ENCODE data around the gene ARHGAP12.

Gene ARHGAP12

DNA sequence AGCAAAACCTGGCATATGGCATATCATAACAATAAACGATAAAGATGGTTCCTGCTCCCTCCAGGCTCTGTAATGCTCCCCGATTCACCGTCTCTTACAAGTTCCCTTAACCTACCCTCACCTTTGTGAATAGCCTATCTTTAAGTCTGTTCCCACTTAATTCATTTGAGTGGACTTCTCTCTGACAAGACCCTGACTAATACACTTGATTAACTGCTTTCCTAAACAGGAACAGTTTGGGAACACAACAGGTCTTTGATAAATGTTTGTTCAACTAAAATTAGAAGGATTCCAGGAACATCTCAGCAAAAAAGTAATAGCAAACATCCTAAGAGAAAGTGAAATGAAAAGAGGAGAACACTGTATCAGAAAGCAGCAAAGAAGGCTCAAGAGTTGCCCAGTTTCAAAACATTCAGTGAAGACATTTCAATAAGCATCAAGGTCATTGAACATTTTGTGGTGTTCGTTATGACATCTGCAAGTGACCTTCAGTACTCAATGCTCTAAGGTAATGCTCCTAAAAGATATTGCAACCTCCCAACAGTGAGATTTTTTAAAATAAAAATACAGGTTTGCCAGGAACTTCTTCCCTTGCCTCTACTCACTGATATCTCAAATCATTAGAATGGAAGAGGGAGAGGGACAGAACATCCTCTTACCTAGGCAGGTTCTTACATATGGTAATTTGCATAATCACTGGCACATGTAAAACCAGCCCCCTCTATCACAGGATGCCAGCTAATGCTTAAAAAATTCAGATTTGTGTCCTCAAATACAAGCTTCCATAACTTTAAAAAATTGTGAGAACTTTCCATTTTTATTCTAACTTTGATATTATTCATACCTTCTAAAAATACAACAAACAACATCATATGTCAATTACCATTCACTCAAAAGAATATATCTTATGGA is 11.4 kb upstream of the ARHGAP12 start:
- DNase-seq (ENCODE audit: low spot score), result no peak
- Mint-ChIP-seq H3K9me3 (no peaks in the 10 kb centered on the region), H3K27me3 (ENCODE audit: low read depth) (peaks cover 19% of the 10 kb centered on the region), H3K4me1 (ENCODE audit: low read depth) (no peaks in the 10 kb centered on the region), H3K36me3 (ENCODE audit: low read depth) (no peaks in the 10 kb centered on the region), H3K4me3 (no peak overlapping the region), H3K27ac (no peak overlapping the region)

DNA sequence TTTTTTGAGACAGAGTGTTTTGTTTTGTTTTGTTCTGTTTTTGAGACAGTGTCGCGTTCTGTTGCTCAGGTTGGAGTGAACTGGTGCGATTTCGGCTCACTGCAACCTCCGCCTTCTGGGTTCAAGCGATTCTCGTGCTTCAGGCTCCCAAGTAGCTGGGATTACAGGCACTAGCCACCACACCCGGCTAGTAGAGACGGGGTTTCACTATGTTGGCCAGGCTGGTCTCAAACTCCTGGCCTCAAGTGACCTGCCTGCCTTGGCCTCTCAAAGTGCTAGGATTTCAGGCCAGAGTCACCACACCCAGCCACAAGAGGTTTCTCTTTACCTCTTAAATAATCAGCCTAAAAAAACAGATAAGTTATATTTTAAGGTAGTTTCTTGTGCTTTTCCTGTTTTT is 8.7 kb upstream of the ARHGAP12 start:
- H3K4me1 Mint-ChIP-seq (ENCODE audit: low read depth), result no peaks in the 10 kb centered on the region
- no peak for DNase-seq (ENCODE audit: low spot score)
- peaks cover 31% of the 10 kb centered on the region for H3K27me3 Mint-ChIP-seq (ENCODE audit: low read depth)
- H3K36me3 Mint-ChIP-seq (ENCODE audit: low read depth), result no peaks in the 10 kb centered on the region
- no peaks in the 10 kb centered on the region for H3K9me3 Mint-ChIP-seq
- H3K4me3 Mint-ChIP-seq, result no peak overlapping the region
- no peak overlapping the region for H3K27ac Mint-ChIP-seq

DNA sequence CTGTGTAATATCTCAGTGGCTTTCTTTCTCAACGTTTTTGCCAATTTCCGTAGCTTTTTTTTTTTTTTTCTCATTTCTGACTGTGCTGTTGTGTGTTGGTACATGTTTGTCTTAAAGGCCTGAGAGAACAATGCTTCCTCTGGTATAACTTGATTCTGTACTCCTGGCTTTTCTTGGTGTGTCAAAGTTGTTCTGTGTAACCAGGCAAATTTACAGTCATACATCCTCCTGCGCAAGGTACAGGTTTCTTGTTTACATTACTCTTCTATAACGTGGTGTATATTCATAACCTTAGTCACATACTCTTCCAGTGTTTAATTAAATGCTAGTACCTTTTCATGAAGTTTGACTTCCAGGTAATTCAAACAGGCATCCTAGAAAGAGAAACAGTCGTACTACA is 8.3 kb upstream of the ARHGAP12 start:
- Mint-ChIP-seq H3K36me3 (ENCODE audit: low read depth) (no peaks in the 10 kb centered on the region), H3K4me3 (no peak overlapping the region), H3K27ac (no peak overlapping the region), H3K9me3 (no peaks in the 10 kb centered on the region), H3K27me3 (ENCODE audit: low read depth) (peaks cover 31% of the 10 kb centered on the region), H3K4me1 (ENCODE audit: low read depth) (no peaks in the 10 kb centered on the region)
- no peak for DNase-seq (ENCODE audit: low spot score)

DNA sequence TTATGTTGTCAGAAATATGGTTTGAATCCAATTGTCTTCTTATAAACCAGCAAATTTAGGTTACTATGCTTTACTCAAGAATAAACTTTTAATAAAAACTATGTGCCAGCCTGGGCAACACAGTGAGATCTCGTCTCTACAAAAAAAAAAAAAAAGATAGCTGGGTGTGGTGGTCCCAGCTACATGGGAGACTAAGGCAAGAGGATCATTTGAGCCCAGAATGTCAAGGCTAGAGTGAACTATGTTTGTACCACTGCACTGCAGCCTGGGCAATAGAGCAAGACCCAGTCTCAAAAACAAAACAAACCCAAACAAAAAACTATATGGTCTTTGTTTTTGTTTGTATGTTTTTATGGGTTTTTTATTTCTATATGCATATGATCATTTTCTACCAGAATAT is 7.5 kb upstream of the ARHGAP12 start:
- Mint-ChIP-seq H3K4me1 (ENCODE audit: low read depth) (no peaks in the 10 kb centered on the region), H3K27me3 (ENCODE audit: low read depth) (peaks cover 27% of the 10 kb centered on the region), H3K36me3 (ENCODE audit: low read depth) (no peaks in the 10 kb centered on the region), H3K9me3 (no peaks in the 10 kb centered on the region), H3K27ac (no peak overlapping the region), H3K4me3 (no peak overlapping the region)
- DNase-seq (ENCODE audit: low spot score), result no peak

DNA sequence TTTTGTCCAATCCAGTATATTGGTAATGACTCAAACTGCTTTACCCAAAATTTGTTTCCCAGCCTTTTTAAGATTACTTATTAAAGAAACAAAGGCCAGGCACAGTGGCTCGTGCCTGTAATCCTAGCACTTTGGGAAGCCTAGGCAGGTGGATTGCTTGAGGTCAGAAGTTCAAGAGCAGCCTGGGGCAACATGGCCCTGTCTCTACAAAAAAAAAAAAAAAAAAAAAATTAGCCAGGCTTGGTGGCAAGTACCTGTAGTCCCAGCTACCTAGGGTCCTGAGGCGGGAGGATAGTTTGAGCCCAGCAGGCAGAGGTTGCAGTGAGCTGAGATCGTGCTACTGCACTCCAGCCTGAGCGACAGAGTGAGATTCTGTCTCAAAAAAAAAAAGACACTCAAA is 7.0 kb upstream of the ARHGAP12 start:
- peaks cover 29% of the 10 kb centered on the region for H3K27me3 Mint-ChIP-seq (ENCODE audit: low read depth)
- DNase-seq (ENCODE audit: low spot score), result no peak
- H3K36me3 Mint-ChIP-seq (ENCODE audit: low read depth), result no peaks in the 10 kb centered on the region
- no peaks in the 10 kb centered on the region for H3K9me3 Mint-ChIP-seq
- no peak overlapping the region for H3K27ac Mint-ChIP-seq
- no peaks in the 10 kb centered on the region for H3K4me1 Mint-ChIP-seq (ENCODE audit: low read depth)
- no peak overlapping the region for H3K4me3 Mint-ChIP-seq

DNA sequence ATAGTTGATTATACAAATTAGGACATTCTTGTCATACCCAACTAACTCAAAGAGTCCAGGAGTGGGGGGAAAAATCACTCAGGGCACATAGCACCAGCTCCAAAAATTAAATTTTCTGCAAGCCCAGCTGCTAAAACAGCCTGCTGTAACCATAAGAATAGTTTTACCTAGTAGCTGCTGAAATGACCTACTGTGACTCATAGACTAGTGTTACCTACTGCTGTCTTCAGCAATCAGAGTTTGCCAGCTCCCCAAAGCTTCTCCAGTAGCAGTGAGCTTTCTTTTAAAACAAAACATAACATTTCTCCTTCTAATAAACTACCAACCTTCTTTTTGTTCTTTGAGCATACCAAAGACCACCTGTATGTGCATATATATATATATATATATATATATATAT is 4.2 kb upstream of the ARHGAP12 start:
- Mint-ChIP-seq H3K4me1 (ENCODE audit: low read depth) (peaks cover 15% of the 10 kb centered on the region), H3K36me3 (ENCODE audit: low read depth) (no peaks in the 10 kb centered on the region), H3K27me3 (ENCODE audit: low read depth) (peaks cover 23% of the 10 kb centered on the region), H3K4me3 (no peak overlapping the region), H3K9me3 (no peaks in the 10 kb centered on the region), H3K27ac (no peak overlapping the region)
- no peak for DNase-seq (ENCODE audit: low spot score)

DNA sequence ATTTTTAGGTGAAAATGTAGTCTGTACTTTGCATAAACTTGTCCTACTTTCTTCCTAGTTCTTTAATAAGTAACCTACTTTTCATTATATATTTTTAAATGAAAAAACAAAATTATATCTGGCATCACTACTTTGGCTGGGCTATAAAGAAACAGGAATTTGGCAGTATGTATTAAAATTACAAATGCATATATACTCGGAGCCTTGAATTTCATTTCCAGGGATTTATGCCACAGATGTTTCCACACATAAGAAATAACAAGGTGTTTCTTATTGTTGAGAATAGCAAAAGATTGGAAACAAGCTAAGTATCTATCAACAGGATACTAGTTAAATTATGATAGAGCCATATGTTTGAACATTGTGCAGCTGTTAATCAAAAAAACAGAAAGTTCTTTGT is 2.2 kb upstream of the ARHGAP12 start:
- Mint-ChIP-seq H3K27me3 (ENCODE audit: low read depth) (peaks cover 29% of the 10 kb centered on the region), H3K36me3 (ENCODE audit: low read depth) (no peaks in the 10 kb centered on the region), H3K27ac (no peak overlapping the region), H3K9me3 (no peaks in the 10 kb centered on the region), H3K4me1 (ENCODE audit: low read depth) (peaks cover 31% of the 10 kb centered on the region), H3K4me3 (no peak overlapping the region)
- no peak for DNase-seq (ENCODE audit: low spot score)

DNA sequence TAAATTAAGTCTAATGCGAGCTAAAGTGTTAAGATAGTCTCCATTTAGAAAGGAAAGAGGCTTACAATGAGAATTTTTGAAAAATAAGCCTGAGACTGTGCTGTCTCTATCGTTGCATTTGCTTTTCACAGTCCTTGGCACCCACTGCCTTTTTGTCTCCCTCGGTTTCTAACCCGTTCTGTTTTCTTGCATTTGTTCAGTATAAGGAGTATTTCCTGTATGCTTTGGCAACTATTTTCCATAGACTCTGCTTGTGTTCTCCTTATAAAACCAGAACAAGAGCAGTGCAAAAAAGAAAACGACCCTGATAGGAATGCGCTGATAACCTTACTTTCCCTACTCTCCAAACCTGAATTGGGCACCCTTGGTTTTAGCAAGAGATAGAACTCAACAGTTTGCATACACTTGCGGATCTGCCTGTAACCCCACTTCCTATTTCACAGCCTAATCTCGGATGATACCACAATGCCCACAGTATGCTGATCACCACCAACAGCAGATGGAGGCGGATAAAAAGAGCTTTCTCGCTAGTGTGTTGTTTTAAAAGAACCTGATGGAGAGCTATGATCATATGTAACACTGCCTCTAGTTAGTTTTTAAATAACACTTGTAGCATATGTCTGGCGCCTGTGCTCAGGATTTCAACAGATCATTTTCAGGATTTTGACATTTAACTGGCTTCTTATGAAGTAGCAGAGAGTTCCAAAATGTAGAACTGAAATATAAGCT is 1.6 kb upstream of the ARHGAP12 start:
- Mint-ChIP-seq H3K4me3 (peak overlapping the region; percentile 78), H3K36me3 (ENCODE audit: low read depth) (no peaks in the 10 kb centered on the region), H3K9me3 (no peaks in the 10 kb centered on the region), H3K27me3 (ENCODE audit: low read depth) (peaks cover 29% of the 10 kb centered on the region), H3K4me1 (ENCODE audit: low read depth) (peaks cover 33% of the 10 kb centered on the region), H3K27ac (peak overlapping the region; percentile 57)
- DNase-seq (ENCODE audit: low spot score), result peak; percentile 51

DNA sequence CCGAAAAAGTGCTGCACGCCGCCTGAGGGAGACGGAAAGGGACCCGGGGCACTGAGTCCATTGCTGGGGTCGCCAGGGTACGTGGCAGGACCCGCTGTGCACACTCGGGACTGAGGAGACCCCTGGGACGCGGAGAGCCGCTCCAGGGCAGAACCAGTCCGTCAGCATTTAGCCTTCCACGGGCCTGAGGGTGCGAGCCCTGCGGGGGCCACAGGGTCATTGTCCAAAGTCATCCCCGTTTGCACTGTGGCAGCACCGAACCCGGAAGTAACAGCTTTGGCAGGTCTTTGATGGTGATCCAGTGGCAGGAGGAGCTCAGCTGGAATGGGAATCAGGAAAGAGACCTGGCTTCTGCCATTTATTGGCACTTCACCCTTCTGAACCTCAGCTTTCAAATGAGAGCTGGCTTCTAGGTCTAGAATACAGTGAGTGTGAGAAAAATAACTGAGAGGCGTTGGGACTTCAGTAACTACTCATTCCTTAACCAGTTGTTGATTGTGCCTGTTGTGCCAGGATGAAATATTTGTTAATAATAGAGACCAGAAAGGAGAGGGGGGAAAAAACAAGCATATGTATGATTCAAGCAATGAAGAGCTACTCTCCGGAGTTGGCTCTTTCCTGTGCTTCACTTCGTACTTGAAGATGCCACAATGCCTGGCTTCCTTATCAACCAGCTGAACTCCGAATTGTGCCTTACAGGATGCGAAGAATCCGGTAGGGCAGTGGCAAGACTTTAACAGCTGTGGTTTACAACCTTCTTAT is 811 bp upstream of the ARHGAP12 start:
- peaks cover 38% of the 10 kb centered on the region for H3K4me1 Mint-ChIP-seq (ENCODE audit: low read depth)
- peak; percentile 9 for DNase-seq (ENCODE audit: low spot score)
- peaks cover 27% of the 10 kb centered on the region for H3K27me3 Mint-ChIP-seq (ENCODE audit: low read depth)
- peak overlapping the region; percentile 78 for H3K4me3 Mint-ChIP-seq
- no peaks in the 10 kb centered on the region for H3K9me3 Mint-ChIP-seq
- H3K27ac Mint-ChIP-seq, result peak overlapping the region; percentile 33
- H3K36me3 Mint-ChIP-seq (ENCODE audit: low read depth), result no peaks in the 10 kb centered on the region

DNA sequence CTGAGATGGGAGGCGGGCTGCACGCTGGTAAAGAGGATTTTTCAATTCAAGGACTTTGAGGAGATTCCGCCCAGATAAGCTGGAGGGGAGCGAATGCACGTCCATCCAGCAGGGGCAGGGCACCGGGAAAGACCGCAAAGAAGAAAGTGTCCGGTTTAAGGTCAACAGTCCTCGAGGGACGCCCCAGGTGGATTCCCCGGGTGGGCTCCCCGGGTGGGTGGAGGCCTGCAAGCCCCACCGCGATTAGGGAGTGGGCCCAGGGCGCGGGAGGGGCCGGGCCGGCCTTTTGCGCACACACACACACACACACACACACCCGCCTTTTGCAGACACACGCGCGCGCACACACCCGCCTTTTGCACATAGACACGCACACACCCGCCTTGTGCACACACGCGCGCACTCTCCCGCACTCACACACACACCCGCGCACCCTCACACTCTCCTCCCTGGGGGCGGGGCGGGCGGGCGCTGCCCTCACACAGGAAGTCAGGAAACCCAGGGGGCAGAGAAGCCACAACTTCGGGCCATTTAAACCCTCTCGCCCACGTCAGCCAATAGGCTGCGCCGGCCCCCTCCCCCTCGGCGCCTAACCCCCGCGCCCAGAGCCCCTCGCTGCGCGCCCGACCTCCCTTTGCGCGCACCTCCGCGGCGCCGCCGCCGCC is 615 bp downstream of the ARHGAP12 start:
- Mint-ChIP-seq H3K9me3 (no peaks in the 10 kb centered on the region), H3K4me1 (ENCODE audit: low read depth) (peaks cover 51% of the 10 kb centered on the region), H3K4me3 (peak overlapping the region; percentile 90), H3K27ac (peak overlapping the region; percentile 70), H3K27me3 (ENCODE audit: low read depth) (peaks cover 21% of the 10 kb centered on the region), H3K36me3 (ENCODE audit: low read depth) (peaks cover 8% of the 10 kb centered on the region)
- peak; percentile 34 for DNase-seq (ENCODE audit: low spot score)

DNA sequence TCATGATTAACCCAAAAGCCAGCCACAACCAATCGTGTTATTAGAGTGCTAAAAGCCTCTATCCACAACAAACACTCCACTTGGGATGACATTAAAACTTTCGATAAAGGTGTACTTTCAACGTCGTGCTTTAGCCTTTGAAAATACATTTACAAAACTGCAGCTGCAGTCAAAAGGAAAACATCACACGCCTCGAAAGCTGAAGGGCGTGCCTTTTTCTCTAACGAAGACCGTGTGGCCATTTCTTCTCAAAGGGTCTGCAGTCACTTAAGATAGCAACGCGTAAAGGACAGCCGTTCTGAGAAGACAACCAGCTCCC is 1.1 kb downstream of the ARHGAP12 start:
- Mint-ChIP-seq H3K27ac (peak overlapping the region; percentile 66), H3K27me3 (ENCODE audit: low read depth) (peaks cover 21% of the 10 kb centered on the region), H3K9me3 (no peaks in the 10 kb centered on the region), H3K4me1 (ENCODE audit: low read depth) (peaks cover 51% of the 10 kb centered on the region), H3K36me3 (ENCODE audit: low read depth) (peaks cover 8% of the 10 kb centered on the region), H3K4me3 (peak overlapping the region; percentile 90)
- no peak for DNase-seq (ENCODE audit: low spot score)

DNA sequence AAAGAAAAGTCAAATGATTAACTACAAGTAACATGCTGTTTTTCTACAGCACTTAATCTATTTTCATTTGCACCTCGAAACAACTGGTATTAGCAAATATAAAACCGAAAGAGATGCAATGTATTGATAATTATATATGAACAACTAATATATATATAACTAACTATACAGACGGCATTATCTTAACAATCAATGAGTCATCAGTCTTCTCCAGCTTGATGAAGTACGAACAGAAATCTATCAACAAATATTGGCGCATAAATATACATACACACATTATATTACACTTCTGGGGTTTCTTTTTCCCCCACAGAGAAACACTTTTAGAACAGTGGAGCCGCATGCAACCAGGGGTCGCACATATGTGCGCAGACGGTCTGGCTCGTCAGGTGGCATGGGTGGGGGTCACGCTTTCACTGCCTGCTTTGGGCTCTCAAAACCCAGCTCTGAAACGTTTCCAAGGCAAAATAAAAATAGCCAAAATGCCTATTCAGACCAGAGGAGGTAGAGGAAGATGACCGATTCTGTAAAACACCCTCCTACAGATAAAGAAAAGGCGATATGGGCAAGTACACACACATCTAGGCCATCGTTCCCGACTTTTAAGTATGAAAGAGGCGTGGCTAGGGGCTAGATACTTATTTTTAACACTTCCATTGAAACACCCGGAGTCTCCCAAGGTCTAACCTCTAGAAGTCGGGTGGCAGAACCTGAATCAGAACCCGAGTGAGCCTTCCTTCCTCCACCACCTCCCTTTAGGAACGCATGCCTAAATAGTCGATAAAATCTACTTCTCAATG is 1.7 kb downstream of the ARHGAP12 start:
- H3K4me1 Mint-ChIP-seq (ENCODE audit: low read depth), result peaks cover 51% of the 10 kb centered on the region
- DNase-seq (ENCODE audit: low spot score), result no peak
- peaks cover 21% of the 10 kb centered on the region for H3K27me3 Mint-ChIP-seq (ENCODE audit: low read depth)
- H3K9me3 Mint-ChIP-seq, result no peaks in the 10 kb centered on the region
- H3K27ac Mint-ChIP-seq, result peak overlapping the region; percentile 66
- peak overlapping the region; percentile 90 for H3K4me3 Mint-ChIP-seq
- peaks cover 8% of the 10 kb centered on the region for H3K36me3 Mint-ChIP-seq (ENCODE audit: low read depth)

DNA sequence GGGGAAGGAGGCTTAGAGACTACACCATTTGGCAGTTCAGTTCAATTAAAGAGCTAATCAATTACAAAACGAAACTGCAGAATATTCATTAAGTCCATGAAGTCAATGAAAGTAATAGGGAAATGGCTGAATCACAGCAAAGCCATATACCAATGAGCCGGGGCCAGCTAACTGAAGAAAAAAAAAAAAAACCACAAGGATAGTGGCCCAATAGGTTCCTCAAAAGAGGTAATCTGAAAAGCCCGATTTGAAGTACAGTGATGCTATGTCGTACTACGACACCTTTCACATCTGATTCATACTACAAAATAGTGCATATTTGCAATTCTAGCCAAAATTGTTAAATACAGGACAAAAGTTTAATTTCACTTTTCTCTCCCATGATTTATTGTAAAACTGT is 2.5 kb downstream of the ARHGAP12 start:
- Mint-ChIP-seq H3K4me1 (ENCODE audit: low read depth) (peaks cover 55% of the 10 kb centered on the region), H3K27ac (no peak overlapping the region), H3K4me3 (no peak overlapping the region), H3K9me3 (no peaks in the 10 kb centered on the region), H3K36me3 (ENCODE audit: low read depth) (peaks cover 10% of the 10 kb centered on the region), H3K27me3 (ENCODE audit: low read depth) (peaks cover 21% of the 10 kb centered on the region)
- DNase-seq (ENCODE audit: low spot score), result no peak
